IPS-18a (cell line): ENCODE data around the gene POLR3K.

Experiments used
- H3K27ac ChIP-seq: one replicate; pipeline ENCODE4 v1.5.1; 2013; ENCODE audit warnings: low read length
- H3K27me3 ChIP-seq: one replicate; pipeline ENCODE4 v1.6.1; 2013; ENCODE audit warnings: mild to moderate bottlenecking, low read length; ENCODE audit not compliant: control insufficient read depth, insufficient read depth
- H3K36me3 ChIP-seq: one replicate; pipeline ENCODE4 v1.6.1; 2013; ENCODE audit warnings: low read depth, low read length; ENCODE audit not compliant: control insufficient read depth
- H3K4me1 ChIP-seq: one replicate; pipeline ENCODE4 v1.6.1; 2013; ENCODE audit warnings: low read depth, low read length; ENCODE audit not compliant: control insufficient read depth
- H3K4me3 ChIP-seq: one replicate; pipeline ENCODE4 v1.5.1; 2013; ENCODE audit warnings: low read length
- H3K9ac ChIP-seq: one replicate; pipeline ENCODE4 v1.6.1; 2013; ENCODE audit warnings: mild to moderate bottlenecking, low read length, moderate library complexity
- H3K9me3 ChIP-seq: one replicate; pipeline ENCODE4 v1.6.1; 2013; ENCODE audit warnings: low read depth, low read length; ENCODE audit not compliant: control insufficient read depth

Gene POLR3K

GRCh38 chr16:77273-77806, 23.9 kb upstream of the POLR3K start:
- Histone ChIP-seq H3K36me3 (no peaks in the 10 kb centered on the region), H3K4me3 (peak overlapping the region; percentile 64), H3K9me3 (no peaks in the 10 kb centered on the region), H3K27ac (no peak overlapping the region), H3K9ac (peak overlapping the region; percentile 50), H3K4me1 (peaks cover 28% of the 10 kb centered on the region), H3K27me3 (peaks cover 14% of the 10 kb centered on the region)

GRCh38 chr16:76535-77272, 23.3 kb upstream of the POLR3K start:
- H3K27ac ChIP-seq = no peak overlapping the region
- no peak overlapping the region for H3K9ac ChIP-seq

GRCh38 chr16:75580-76501, 22.4 kb upstream of the POLR3K start:
- H3K9me3 ChIP-seq = no peaks in the 10 kb centered on the region
- H3K9ac ChIP-seq = no peak overlapping the region
- H3K27ac ChIP-seq = no peak overlapping the region
- peaks cover 14% of the 10 kb centered on the region for H3K27me3 ChIP-seq
- peaks cover 31% of the 10 kb centered on the region for H3K4me1 ChIP-seq
- no peak overlapping the region for H3K4me3 ChIP-seq
- no peaks in the 10 kb centered on the region for H3K36me3 ChIP-seq

More at GRCh38 chr16:76535-77272, 23.3 kb upstream of the POLR3K start:
- Histone ChIP-seq H3K9me3 (no peaks in the 10 kb centered on the region), H3K4me1 (peaks cover 26% of the 10 kb centered on the region), H3K36me3 (no peaks in the 10 kb centered on the region), H3K27me3 (peaks cover 14% of the 10 kb centered on the region), H3K4me3 (no peak overlapping the region)

GRCh38 chr16:74747-75334, 21.4 kb upstream of the POLR3K start:
- H3K27ac ChIP-seq = no peak overlapping the region
- peaks cover 33% of the 10 kb centered on the region for H3K4me1 ChIP-seq
- no peak overlapping the region for H3K9ac ChIP-seq

GRCh38 chr16:74051-74746, 20.8 kb upstream of the POLR3K start:
- no peak overlapping the region for H3K4me3 ChIP-seq

More at GRCh38 chr16:74747-75334, 21.4 kb upstream of the POLR3K start:
- no peaks in the 10 kb centered on the region for H3K9me3 ChIP-seq
- no peak overlapping the region for H3K4me3 ChIP-seq
- H3K27me3 ChIP-seq = peaks cover 14% of the 10 kb centered on the region
- H3K36me3 ChIP-seq = no peaks in the 10 kb centered on the region

GRCh38 chr16:72561-73548, 19.4 kb upstream of the POLR3K start, which contains the start of gene RHBDF1:
Gene RHBDF1, minus strand, starts transcription at chr16:72631. Its CDS starts 7,616 bp downstream, at chr16:65015.
- peaks cover 33% of the 10 kb centered on the region for H3K4me1 ChIP-seq
- no peaks in the 10 kb centered on the region for H3K9me3 ChIP-seq
- peak within 1 kb of the TSS; percentile 55 for H3K9ac ChIP-seq
- H3K27ac ChIP-seq = no peak within 1 kb of the TSS
- H3K36me3 ChIP-seq = no peaks in the 10 kb centered on the region
- peaks cover 8% of the 10 kb centered on the region for H3K27me3 ChIP-seq
- peak within 1 kb of the TSS; percentile 61 for H3K4me3 ChIP-seq

More at GRCh38 chr16:74051-74746, 20.8 kb upstream of the POLR3K start:
- Histone ChIP-seq H3K9me3 (no peaks in the 10 kb centered on the region), H3K9ac (no peak overlapping the region), H3K36me3 (no peaks in the 10 kb centered on the region), H3K27ac (no peak overlapping the region), H3K27me3 (peaks cover 14% of the 10 kb centered on the region), H3K4me1 (peaks cover 33% of the 10 kb centered on the region)

GRCh38 chr16:71540-72401, 18.4 kb upstream of the POLR3K start:
- Histone ChIP-seq H3K27me3 (peaks cover 8% of the 10 kb centered on the region), H3K36me3 (no peaks in the 10 kb centered on the region), H3K4me3 (peak overlapping the region; percentile 61), H3K9me3 (no peaks in the 10 kb centered on the region), H3K27ac (no peak overlapping the region), H3K4me1 (peaks cover 32% of the 10 kb centered on the region), H3K9ac (peak overlapping the region; percentile 21)

- peak overlapping the region; percentile 61 for H3K4me3 ChIP-seq
- H3K27ac ChIP-seq = no peak overlapping the region
- no peaks in the 10 kb centered on the region for H3K36me3 ChIP-seq
- H3K9ac ChIP-seq = no peak overlapping the region
- peaks cover 8% of the 10 kb centered on the region for H3K27me3 ChIP-seq
- no peaks in the 10 kb centered on the region for H3K9me3 ChIP-seq
- H3K4me1 ChIP-seq = peaks cover 28% of the 10 kb centered on the region
These were observed 17.8 kb upstream of the POLR3K start for GRCh38 chr16:71210-71539.

GRCh38 chr16:69181-69580, 15.8 kb upstream of the POLR3K start:
- H3K4me1 ChIP-seq = peaks cover 18% of the 10 kb centered on the region
- H3K27me3 ChIP-seq = peaks cover 8% of the 10 kb centered on the region
- H3K9ac ChIP-seq = no peak overlapping the region
- H3K4me3 ChIP-seq = no peak overlapping the region
- no peaks in the 10 kb centered on the region for H3K9me3 ChIP-seq
- H3K27ac ChIP-seq = no peak overlapping the region
- H3K36me3 ChIP-seq = peaks cover 4% of the 10 kb centered on the region
